ENCODE data around the gene AMDHD2. TPM values are rescaled to one million over a fixed set of nuclear protein-coding genes. Genes with fewer than 3 reads are reported as not detected.

The AMDHD2 gene
- total RNA-seq, 1 experiment from 2014 or later: 50.3 TPM

DNA sequence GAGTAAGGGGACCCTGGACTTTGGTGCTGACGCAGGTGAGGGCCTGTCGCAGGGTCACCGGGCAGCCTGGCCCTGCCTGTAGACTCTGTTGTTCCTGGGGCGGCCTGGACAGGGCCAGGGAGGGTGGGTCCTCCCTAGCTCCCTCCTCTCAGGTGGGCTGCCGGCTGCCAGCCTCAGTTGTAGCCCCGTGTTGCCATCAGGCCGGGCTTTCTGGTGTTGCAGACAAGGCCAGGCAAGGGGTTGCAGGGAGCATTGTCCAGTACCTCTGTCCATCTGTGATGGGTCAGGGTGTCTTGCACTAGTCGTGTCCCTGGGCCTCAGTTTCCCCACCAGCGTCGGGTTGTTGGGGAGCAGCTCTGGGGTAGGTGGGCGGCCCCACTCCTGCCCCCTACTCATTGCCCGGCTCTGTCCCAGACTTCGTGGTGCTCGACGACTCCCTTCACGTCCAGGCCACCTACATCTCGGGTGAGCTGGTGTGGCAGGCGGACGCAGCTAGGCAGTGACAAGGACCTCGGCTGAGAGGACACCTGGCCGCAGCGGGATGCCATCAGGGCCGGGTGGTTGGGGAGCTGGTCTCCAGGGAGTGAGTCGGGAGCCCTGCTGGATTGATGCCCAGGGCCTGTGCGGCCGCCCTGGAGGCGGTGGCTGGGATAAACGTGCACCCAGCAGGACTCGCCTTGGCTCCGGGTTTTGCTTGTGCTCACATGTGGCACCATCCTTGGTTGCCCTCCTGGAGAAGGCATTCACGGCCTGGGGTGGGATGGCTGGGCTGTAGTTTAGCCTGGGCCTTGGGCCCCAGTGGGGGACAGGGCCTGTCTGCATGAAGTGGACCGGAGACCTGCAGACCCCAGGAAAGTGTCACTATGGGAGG lies 9.1 kb downstream of the AMDHD2 start:
- H3K4me2 ChIP-seq (ENCODE audit: low read length): no peak overlapping the region
- TF ChIP-seq, protein P1, sequence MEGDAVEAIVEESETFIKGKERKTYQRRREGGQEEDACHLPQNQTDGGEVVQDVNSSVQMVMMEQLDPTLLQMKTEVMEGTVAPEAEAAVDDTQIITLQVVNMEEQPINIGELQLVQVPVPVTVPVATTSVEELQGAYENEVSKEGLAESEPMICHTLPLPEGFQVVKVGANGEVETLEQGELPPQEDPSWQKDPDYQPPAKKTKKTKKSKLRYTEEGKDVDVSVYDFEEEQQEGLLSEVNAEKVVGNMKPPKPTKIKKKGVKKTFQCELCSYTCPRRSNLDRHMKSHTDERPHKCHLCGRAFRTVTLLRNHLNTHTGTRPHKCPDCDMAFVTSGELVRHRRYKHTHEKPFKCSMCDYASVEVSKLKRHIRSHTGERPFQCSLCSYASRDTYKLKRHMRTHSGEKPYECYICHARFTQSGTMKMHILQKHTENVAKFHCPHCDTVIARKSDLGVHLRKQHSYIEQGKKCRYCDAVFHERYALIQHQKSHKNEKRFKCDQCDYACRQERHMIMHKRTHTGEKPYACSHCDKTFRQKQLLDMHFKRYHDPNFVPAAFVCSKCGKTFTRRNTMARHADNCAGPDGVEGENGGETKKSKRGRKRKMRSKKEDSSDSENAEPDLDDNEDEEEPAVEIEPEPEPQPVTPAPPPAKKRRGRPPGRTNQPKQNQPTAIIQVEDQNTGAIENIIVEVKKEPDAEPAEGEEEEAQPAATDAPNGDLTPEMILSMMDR (conservative IDR thresholded peaks at IDR 0.05; ENCODE audit: low read depth, low read length): no peak
- no TSS peak for BruUV-seq (replicated peaks)
- H3K9me3 ChIP-seq (ENCODE audit: low read length): no peaks in the 10 kb centered on the region
- H3K9me2 ChIP-seq (replicated peaks; ENCODE audit: low read length): no peaks in the 10 kb centered on the region
- H2AFZ ChIP-seq (ENCODE audit: low read length): no peak overlapping the region
- H3K9ac ChIP-seq (ENCODE audit: low read length): no peak overlapping the region
- intact Hi-C loops (cut with micrococcal nuclease): no loop called here
- H4K20me1 ChIP-seq (ENCODE audit: low read length): no peaks in the 10 kb centered on the region
- ATAC-seq: no peak
- H3K27me3 ChIP-seq (ENCODE audit: low read length): no peaks in the 10 kb centered on the region
- CTCF ChIA-PET: no interaction called here
- no peak overlapping the region for H3K4me3 ChIP-seq (ENCODE audit: low read length)
- no peaks in the 10 kb centered on the region for H3K79me2 ChIP-seq (ENCODE audit: low read length)
- H3K27ac ChIP-seq (ENCODE audit: low read length): no peak overlapping the region
- peak; percentile 29 for DNase-seq
- H3K4me1 ChIP-seq (ENCODE audit: insufficient read depth, low read length): peaks cover 4% of the 10 kb centered on the region; the same call in 1 of the 2 replicates
- POLR2A ChIA-PET (ENCODE audit: unreplicated experiment): no interaction called here
- H3K36me3 ChIP-seq (ENCODE audit: low read depth, low read length): peaks cover 4% of the 10 kb centered on the region; the same call in 1 of the 2 replicates
- no peaks in the 10 kb centered on the region for H3F3A ChIP-seq (ENCODE audit: low read length, unreplicated experiment)

DNA sequence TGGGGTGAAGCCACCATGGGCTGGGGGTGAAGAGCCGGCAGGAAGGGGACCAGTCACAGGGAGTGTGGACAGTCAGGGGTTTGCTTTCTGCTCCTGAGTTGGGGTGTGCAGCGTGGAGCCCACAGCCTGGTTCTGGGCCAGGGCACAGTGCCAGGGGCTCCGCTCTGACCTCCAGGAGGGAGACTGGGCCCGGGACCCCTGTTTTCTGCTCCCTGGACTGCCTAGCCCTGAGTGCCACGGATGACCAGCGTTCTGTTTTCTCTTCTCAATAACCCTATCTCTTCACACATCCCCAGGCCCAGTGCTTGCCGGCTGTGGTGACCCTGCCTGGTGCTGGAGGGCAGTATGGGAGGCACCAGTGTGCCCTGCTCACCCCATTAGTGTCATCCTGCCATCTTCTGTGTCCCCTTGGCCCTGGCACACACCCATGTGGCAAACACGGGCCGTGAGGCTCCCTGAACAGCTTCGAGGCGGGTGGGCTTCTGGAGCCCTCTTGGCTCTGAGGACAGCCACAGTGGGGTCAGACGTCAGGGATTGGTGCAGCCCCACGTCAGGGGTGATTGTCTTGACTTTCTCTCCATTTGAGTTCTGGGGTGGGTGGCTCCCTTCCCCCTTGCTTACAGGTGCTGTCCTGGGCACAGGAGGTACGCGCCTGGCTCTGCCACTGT lies 9.9 kb downstream of the AMDHD2 start:
- Histone ChIP-seq H3K9me2 (replicated peaks; ENCODE audit: low read length) (no peaks in the 10 kb centered on the region), H2AFZ (ENCODE audit: low read length) (no peak overlapping the region), H3K4me3 (ENCODE audit: low read length) (no peak overlapping the region), H3K4me1 (ENCODE audit: insufficient read depth, low read length) (peaks cover 4% of the 10 kb centered on the region; the same call in 1 of the 2 replicates), H3F3A (ENCODE audit: low read length, unreplicated experiment) (no peaks in the 10 kb centered on the region), H3K79me2 (ENCODE audit: low read length) (no peaks in the 10 kb centered on the region), H3K4me2 (ENCODE audit: low read length) (no peak overlapping the region), H3K9ac (ENCODE audit: low read length) (no peak overlapping the region), H3K27ac (ENCODE audit: low read length) (no peak overlapping the region), H3K9me3 (ENCODE audit: low read length) (no peaks in the 10 kb centered on the region), H3K27me3 (ENCODE audit: low read length) (no peaks in the 10 kb centered on the region), H4K20me1 (ENCODE audit: low read length) (no peaks in the 10 kb centered on the region), H3K36me3 (ENCODE audit: low read depth, low read length) (no peaks in the 10 kb centered on the region; the same call in 1 of the 2 replicates)
- ChIA-PET CTCF (no interaction called here), POLR2A (ENCODE audit: unreplicated experiment) (no interaction called here)
- no TSS peak for BruUV-seq (replicated peaks)
- intact Hi-C loops (cut with micrococcal nuclease): no loop called here
- TF ChIP-seq EZH2phosphoT487 (IDR thresholded peaks at IDR 0.05; ENCODE audit: borderline replicate concordance, low read length): no peak
- no peak for TF ChIP-seq EZH2 (IDR thresholded peaks at IDR 0.05; ENCODE audit: low read length, unreplicated experiment)
- TF ChIP-seq, protein P1 (conservative IDR thresholded peaks at IDR 0.05; ENCODE audit: low read depth, low read length): no peak
- DNase-seq: no peak
- no peak for ATAC-seq

Measured in PC-3 (cell line).